ENCODE data around the gene CECR2. TPM values are rescaled to one million over a fixed set of nuclear protein-coding genes. Genes with fewer than 3 reads are reported as not detected.

CECR2 gene
- total RNA-seq, 1 experiment from 2014 or later = 3.6 TPM

- TF ChIP-seq SIN3A (IDR thresholded peaks at IDR 0.05; ENCODE audit: borderline replicate concordance, insufficient read depth, low read depth, low read length) (no peak), TCF7L2 (IDR thresholded peaks at IDR 0.05; ENCODE audit: low read depth, low read length) (no peak), POLR2AphosphoS5 (IDR thresholded peaks at IDR 0.05; ENCODE audit: low read depth, low read length) (no peak), CTCF (IDR thresholded peaks at IDR 0.05) (no peak), REST (IDR thresholded peaks at IDR 0.05; ENCODE audit: insufficient read depth in 1 of 2, low read depth in 2 of 2, low read length in 1 of 2) (no peak)
- in situ Hi-C loops (cut with HindIII; ENCODE audit: low pct_unique_long_range_greater_than_20kb, low sequenced_read_pairs) = no loop called here
- DNase-seq (ENCODE audit: low read depth, low spot score) (no peak), ATAC-seq (no peak)
- no peaks in the 10 kb centered on the region for H3K9me3 ChIP-seq (ENCODE audit: control insufficient read depth, insufficient read depth, low read depth, low read length)
- intact Hi-C loops (cut with micrococcal nuclease; ENCODE audit: unreplicated experiment) = no loop called here
- H3K4me3 ChIP-seq (ENCODE audit: low read depth in 2 of 2, low read length in 2 of 2) = no peak overlapping the region
- ChIA-PET CTCF (no interaction called here), POLR2A (no interaction called here)
- H3K27ac ChIP-seq (ENCODE audit: low read length) = no peak overlapping the region
- H3K36me3 ChIP-seq (ENCODE audit: control insufficient read depth, insufficient read depth, low read length) = no peaks in the 10 kb centered on the region
- no TSS peak for BruUV-seq (replicated peaks)
- H3K27me3 ChIP-seq (ENCODE audit: control insufficient read depth, insufficient read depth, low read length) = no peaks in the 10 kb centered on the region
- peaks cover 3% of the 10 kb centered on the region; the same call in 1 of the 2 replicates for H3K4me1 ChIP-seq (ENCODE audit: control insufficient read depth, insufficient read depth, low read length)
Measured at GRCh38 chr22:17347724-17348123, 21.5 kb upstream of the CECR2 start.

- no peaks in the 10 kb centered on the region for H3K27me3 ChIP-seq (ENCODE audit: control insufficient read depth, insufficient read depth, low read length)
- H3K36me3 ChIP-seq (ENCODE audit: control insufficient read depth, insufficient read depth, low read length) = no peaks in the 10 kb centered on the region
- ChIA-PET CTCF (no interaction called here), POLR2A (no interaction called here)
- no peak for ATAC-seq
- H3K9me3 ChIP-seq (ENCODE audit: control insufficient read depth, insufficient read depth, low read depth, low read length) = no peaks in the 10 kb centered on the region
- TF ChIP-seq POLR2AphosphoS5 (IDR thresholded peaks at IDR 0.05; ENCODE audit: low read depth, low read length) = no peak
- TF ChIP-seq SIN3A (IDR thresholded peaks at IDR 0.05; ENCODE audit: borderline replicate concordance, insufficient read depth, low read depth, low read length) = no peak
- TF ChIP-seq CTCF (IDR thresholded peaks at IDR 0.05) = no peak
- TF ChIP-seq TCF7L2 (IDR thresholded peaks at IDR 0.05; ENCODE audit: low read depth, low read length) = no peak
- TF ChIP-seq REST (IDR thresholded peaks at IDR 0.05; ENCODE audit: insufficient read depth in 1 of 2, low read depth in 2 of 2, low read length in 1 of 2) = no peak
- in situ Hi-C loops (cut with HindIII; ENCODE audit: low pct_unique_long_range_greater_than_20kb, low sequenced_read_pairs) = no loop called here
- intact Hi-C loops (cut with micrococcal nuclease; ENCODE audit: unreplicated experiment) = no loop called here
- no peak overlapping the region for H3K27ac ChIP-seq (ENCODE audit: low read length)
- no peak for DNase-seq (ENCODE audit: low read depth, low spot score)
- H3K4me3 ChIP-seq (ENCODE audit: low read depth in 2 of 2, low read length in 2 of 2) = no peak overlapping the region
- BruUV-seq (replicated peaks) = no TSS peak
- H3K4me1 ChIP-seq (ENCODE audit: control insufficient read depth, insufficient read depth, low read length) = peaks cover 3% of the 10 kb centered on the region; the same call in 1 of the 2 replicates
Measured at GRCh38 chr22:17348464-17349103, 20.7 kb upstream of the CECR2 start.
